ENCODE results near the gene GAB3.

GAB3 gene

DNA sequence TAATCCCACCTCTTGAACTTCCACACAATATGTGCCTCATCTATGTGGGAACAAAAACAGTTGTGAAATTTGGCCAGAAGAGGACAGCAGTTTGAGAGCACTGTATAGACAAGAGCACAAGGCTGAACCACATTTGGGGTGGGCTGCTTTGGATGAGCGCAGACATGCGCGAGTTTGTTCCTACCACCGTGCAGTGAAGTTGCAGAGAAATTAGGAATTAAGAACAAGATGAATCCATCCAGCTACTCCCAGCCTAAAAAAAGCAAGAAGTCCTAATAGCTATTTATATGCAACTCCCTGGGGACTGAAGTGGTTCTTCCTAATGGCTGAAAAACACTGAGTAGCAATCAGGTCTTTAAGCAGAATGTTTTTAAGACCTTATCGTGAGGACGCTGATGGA lies 1.0 kb downstream of the GAB3 start:
- no peak for DNase-seq (ENCODE audit: low spot score)

DNA sequence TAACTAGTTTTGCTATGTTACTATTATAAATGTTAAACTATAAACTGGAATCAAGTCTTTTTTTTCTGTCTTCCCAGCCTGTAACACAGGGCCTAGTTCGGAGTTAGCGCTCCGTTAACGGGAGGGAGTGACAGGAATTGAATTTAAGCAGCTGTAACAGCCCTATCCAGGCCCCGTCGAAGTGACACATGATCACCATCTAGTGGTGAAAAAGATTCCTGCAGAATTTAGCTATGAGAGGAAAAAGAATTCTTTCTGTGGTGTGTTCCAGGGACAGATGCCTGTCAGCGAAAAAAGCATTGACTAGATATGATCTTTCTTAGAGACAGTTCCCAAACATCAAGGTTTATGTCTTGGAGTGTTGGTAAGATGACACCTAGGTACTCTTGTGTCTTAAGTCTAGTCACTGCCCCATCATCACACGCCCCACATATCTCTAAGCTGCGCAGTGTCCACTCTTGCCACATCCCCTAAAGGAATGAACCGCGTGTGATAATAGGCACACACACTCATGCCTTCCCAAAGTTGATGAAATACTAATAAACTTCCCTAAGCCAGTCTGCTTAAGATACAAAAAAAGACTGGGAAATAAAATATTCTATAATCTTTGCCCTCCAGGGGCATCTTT lies 2.1 kb downstream of the GAB3 start:
- DNase-seq (ENCODE audit: low spot score), result peak; percentile 62

DNA sequence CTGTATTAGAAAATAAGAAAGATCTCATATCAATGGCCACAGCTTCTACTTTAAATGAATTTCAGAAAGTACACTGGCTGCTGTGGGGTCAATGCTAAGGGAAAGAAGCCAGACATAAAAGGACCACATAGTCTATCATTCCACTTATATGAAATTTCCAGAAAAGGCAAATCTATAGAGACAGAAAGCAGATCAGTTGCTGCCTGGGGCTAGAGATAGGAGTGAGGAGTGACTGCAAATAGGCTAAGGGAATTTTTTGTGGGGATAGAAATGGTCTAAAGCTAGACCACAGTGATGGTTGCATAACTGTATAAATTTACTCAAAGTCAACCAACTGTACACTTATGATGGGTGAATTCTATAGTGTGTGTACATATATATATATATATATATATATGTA lies 8.3 kb downstream of the GAB3 start:
- DNase-seq (ENCODE audit: low spot score), result no peak

DNA sequence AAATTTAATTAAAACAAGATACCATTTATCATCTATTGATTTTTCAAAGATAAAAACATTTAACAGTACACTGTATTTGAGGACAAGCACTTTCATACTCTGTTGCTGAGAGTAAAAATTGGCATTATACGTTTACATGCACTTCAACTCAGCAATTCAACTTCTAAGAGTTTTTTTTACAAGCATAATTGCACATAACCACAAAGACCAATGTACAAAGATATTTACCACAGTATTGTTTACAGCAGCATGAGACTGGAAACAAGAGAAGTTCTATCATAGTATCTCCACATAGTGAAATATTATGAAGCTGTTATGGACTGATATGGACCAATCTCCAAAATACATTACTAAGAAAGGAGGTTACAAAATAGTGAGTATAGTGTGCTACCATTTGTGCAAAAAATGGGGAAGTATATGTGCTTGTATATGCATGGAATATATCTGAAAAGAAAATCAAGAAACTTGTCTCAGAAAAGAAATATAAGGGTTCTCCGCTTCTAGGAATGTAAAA lies 10.9 kb downstream of the GAB3 start:
- no peak for DNase-seq (ENCODE audit: low spot score)

DNA sequence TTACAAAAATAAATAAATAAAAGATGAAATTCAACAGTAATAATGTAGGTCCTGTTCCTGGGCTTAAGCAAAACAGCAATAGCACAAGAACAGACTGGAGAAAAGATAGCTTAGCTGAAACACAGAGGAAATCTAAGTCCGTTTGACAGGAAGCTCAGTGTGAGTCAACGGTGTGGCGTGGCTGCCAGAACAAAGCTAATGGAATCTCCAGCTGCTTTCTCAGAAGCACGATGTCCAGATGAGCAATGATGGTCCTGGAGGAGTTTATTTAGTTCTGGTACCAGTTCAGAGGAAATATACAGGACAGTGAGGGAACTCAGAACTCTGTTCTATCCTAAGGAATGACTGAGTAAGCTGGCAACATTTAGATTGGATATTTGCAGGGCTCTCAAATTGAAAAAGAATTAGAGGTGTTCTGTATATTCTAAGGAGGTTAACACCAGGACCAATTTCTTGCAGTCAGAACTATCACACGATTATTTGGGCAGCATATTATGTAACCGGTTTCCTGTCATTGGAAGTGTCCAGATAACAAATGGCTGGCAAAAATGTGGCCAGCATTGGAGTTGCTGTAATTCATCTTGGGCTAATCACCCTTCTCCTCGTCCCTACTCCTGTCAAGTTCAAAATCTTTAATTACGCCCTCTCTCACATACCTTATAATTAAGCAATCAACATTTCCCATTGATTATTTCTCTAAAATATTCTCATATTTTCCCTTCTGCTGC lies 12.7 kb downstream of the GAB3 start:
- peak; percentile 55 for DNase-seq (ENCODE audit: low spot score)

DNA sequence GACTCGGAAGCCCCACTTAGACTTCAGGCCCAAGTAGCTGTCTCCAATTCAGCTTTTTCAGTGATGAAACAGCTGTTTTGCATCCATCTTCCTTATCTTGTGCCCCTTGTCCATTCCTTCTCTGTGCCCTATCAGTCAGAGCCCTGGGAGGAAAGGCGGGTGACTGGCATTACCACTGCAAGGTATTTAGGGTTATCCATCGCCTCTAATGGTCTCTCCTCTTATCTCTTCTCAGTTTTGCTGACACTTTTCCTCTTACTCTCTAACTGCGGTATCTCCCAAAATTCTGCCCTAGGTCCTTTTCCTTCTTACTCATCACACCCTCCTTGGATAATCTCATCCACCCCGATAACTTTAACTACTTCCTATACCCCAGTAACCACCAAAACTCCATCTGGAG lies 13.7 kb downstream of the GAB3 start:
- DNase-seq (ENCODE audit: low spot score), result no peak

DNA sequence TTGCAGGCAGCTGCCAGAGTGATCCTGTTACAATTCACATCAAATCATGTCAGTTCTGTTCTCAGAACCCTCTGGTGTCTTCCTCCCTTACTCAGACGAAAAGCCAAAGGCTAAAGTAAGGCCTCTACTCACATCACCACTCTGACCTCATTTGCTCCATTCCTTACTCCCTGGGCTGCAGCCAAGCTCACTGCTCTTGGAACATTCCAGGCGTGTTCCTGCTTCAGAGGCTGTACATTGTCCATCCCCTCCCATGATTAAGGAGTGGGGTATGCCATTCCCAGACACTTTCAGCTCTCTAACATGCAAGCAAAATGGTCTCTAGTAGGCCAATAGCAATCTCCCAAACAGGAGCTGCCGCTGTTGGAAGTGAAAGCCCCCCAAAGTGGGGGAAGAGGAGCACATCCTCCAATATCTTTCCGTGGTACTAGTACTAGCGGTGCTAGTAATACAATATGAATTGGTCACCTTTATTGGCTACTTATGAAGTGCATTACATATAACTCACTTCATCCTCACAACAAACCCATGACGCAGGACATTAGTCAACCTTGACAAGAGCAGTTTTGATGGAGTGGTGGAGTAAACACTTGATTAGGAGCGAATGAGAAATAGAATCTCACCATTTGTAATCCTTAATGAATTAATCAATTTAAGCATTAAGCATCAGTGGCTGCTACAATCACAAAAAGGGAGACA lies 15.0 kb downstream of the GAB3 start:
- DNase-seq (ENCODE audit: low spot score), result peak; percentile 70

DNA sequence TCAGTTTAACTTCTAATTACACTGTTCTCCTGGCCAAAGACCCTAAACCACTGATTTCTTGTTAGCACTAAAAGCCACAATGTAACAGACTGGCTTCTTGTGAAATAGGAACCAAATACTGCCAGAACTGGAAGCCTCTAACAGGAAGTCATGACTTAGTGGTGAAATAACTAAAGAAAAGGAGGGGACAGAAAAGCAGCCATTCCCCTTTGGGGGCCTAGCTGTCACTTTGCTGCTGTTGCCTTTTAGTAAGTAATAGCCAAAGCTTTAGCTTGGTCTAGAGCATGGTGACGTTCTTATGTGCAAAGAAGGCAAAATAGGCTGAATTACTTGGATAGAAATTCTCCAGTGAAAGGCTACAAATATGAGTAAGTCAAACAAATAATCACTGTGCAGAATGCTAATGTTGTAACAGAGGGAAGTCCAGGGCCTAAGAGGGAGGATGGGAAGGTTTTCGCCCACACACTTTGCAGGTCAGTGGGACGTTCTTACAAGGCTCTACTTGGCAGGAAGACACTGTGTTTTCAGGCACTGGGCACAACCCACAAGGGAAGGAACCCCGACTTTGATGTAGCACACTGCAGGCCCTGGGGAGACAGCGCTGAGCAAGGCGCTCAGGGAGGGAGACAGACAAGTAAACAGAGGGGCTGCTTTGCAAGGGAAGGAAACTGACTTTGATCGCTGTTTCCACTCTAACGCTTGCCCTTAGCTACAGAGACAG lies 16.7 kb downstream of the GAB3 start:
- no peak for DNase-seq (ENCODE audit: low spot score)

DNA sequence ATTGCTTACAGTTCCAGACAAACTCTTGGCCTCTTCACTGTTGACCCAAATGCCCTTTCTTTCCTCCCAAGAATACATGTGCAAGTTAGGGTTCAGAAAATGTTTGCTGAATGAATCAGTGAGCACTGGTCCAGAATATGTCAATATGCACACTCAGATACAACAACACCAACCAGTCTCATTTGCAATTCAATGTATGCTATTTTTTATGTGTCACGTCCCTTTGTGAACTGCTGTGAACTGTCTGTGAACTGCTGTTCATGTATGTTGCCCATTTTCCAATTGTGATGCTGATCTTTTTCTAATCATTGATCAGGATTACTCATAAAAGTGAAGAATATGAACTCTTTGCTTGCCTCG lies 17.8 kb downstream of the GAB3 start:
- DNase-seq (ENCODE audit: low spot score), result no peak

DNA sequence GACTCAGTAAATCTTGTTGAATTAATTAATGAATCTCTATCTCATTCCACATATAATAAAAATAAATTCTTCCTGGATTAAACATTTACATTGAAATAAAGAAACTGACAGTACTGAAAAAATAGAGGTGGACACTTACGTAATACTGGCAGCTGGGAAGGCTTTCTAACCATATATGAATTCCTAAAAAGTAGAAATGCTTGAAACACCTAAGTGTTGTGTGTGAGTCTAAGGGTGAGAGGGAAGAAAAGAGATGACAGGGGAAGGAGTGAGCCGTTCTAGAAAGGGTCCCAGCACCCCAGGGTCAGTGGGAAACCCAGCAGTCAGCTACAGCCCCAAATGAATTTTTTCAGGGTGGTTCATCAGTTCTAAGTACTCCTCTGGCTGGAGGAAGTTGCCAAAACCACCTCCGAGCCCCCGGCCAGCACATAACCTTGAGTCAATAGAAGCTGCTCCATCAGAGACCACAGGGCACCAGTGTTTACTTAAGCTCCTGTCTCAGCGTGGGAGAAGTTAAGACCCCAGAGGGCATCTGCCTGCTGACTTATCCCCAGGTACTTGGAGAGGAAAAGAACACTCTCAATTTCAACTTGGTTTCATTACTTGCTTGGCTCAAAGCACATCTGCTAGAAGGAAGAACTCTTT lies 18.3 kb downstream of the GAB3 start:
- no peak for DNase-seq (ENCODE audit: low spot score)

DNA sequence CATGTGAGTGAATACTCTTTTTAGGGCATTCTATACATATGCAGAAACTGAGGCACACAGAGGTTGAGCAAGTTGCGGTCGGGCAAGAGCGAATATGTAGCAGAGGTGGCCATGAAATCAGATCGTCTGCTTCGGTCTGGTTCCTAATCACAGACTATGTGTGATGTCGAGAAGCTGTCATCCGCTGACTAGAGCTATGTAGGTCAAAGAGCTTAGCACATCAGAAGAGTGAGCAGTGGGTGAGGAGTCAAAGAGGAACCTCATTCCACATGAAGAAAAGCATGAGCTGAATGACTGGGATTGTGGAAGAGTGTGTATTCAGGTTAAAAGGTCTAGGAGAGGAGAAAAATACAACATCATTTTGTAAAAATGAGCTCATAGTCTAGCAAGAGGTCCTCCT lies 19.0 kb downstream of the GAB3 start:
- DNase-seq (ENCODE audit: low spot score), result no peak

DNA sequence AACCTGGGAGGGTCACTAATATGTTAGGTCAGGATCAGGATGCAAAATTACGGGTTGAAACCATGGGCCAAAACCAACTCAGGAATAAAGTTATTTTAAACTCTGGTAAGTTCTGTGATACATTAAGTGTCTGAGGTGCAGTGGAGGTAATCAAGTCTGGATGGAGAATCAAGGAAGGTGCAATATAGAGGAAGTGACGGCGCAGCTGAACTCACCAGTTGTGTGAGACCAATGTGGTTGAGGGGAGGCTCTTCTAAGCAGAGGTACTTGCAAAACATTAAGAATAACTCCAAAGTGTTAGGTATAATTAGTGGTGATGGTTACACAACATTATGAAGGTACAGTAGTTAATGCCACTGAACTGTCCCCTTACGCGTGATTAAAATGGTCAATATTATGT lies 19.7 kb downstream of the GAB3 start:
- no peak for DNase-seq (ENCODE audit: low spot score)

DNA sequence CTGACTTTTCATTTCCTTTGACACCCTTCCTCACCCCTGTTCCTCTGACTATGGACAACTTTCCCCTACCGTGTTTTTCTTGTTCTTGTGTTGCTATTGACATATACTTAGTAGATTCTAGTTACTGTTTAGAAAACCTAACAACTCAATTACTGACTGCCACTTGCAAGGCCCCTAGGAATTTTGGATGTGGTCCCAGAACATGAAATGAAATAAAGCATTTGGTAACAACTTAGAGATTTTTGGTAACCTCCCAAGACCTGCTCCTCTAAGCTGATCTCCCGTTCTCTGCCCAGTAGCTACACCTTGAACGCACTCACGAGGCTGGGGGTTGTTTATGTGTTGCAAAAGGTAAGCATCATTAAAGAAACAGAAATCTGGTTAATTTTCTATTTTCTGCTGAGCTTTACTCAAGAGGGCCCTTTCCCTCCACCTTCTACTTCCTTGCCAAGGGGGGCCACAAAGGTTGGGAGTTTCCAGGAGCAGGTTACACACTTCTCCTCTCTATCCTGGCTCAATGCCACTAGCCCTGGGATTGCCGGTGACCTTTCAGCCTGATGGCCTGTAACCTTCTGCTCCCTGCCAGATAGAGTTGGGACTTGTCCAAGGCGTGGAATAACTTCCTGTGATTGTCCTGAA lies 20.5 kb downstream of the GAB3 start:
- DNase-seq (ENCODE audit: low spot score), result peak; percentile 42

DNA sequence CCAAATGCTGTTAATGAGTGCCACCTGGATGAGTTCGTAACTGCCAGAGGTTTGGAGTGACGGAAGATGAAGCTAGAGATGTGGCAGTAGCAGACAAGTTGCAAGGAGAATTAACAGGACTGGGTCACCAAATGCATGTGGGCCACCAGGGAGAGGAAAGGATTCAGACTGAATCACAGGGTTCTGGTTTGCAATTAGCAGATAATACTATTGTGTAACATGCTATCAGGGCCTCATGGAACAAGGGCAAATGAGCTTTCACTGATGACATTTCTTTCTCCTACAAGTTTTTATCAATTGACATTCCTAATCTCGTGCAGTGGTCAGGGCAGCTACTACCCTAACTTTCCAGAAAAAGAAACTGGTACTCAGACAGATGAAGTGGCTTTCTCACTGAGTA lies 21.4 kb downstream of the GAB3 start:
- no peak for DNase-seq (ENCODE audit: low spot score)

DNA sequence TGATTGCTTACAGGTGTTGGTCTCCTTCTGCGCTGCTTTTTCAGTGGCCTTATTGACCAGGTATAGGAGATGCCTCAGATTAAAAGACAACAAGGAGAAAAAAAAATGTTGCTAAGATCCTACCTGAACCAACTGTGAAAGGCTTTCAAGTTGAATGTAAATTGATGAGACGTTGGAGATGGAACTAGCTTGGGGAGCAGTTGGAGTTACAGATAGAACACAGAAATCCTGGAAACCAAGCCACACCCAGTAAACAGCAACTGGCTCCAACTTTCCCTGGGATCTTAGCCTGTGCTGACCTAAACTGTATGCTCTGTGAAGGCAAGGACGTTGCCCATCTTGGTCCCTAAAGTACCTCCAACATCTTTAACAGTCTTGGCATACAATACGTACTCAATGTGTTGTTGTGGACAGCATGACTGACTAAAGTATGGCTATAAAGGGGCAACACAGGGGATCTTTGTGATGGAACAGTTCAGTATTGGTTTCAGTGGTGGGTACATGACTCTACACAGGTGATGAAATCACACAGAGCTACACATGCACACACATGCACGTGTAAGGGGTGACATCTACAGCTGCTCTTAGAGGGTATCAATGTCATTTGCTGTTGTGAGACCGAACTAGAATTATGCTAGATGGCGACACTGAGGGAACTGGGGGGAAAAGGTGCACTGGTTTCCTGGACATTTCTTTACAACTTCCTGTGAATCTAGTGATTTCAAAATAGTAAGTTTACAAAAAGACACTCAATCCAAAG lies 22.3 kb downstream of the GAB3 start:
- no peak for DNase-seq (ENCODE audit: low spot score)

DNA sequence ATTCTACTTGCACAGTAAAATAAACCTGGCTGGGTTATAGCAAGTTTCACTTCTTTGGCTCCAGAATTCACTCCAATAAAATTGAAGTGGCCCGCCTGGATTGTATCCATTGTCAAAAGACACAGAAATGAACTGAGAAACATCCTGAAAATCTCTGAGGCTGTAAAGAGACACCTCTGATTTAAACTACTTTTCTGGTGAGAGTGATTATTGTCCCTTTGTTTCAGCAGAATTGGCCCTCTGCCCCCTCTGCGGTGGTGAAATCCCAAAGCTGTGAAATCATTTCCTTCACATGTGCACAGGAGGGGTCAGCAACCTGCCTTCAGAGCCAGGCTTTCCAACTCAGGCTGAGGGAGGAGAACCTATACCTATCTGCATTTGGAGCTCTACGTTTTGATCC lies 23.0 kb downstream of the GAB3 start:
- no peak for DNase-seq (ENCODE audit: low spot score)

DNA sequence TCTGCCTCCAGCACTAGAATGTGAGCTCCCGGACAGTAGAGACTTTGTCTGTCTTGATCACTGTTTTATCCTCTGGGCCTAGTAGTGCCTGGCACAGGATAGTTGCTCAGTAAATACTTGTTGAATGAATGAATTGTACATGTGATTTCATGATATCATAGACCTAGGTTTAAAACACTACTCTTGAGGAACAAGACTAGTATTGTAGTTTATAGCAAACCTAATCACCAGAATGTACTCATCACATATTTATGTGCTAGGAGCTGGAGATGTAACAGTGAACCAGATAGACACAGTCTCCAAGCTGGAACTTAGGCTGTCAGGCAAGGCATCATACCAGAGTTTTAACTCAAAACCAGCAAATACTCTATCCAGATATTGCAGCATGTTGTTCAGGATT lies 23.5 kb downstream of the GAB3 start:
- no peak for DNase-seq (ENCODE audit: low spot score)

DNA sequence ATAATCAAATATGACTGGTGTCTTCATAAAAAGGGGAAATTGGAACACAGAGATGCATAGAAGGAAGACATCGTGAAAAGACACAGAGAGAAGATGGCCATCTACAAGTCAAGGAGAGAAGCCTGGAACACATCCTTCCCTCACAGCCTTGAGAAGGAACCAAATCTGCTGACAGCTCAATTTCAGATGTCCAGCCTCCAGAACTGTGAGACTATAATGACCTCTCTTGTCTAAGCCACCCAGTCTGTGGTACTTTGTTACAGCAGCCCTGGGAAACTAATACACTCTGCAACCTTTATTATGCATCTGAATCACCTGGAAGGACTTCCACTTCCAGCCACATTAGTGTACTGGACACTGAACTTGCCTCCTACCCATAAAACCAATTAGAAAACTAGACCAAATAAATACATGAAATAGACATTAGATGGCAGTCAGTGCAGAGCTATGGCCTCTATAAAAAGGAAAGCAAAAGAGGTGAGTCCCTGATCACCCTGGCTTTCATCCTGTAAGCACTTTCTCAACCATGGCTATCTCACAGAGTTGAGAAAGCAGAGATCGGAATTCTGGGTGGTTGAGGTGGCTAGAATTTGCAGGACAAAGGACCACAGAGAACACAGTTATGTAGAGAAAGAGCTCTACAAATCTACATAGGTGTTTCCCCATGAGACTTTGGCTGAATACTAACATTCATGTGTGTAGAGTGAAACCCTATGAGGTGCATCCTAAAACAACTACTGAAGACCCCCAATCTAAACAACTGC lies 25.7 kb downstream of the GAB3 start:
- DNase-seq (ENCODE audit: low spot score), result no peak

DNA sequence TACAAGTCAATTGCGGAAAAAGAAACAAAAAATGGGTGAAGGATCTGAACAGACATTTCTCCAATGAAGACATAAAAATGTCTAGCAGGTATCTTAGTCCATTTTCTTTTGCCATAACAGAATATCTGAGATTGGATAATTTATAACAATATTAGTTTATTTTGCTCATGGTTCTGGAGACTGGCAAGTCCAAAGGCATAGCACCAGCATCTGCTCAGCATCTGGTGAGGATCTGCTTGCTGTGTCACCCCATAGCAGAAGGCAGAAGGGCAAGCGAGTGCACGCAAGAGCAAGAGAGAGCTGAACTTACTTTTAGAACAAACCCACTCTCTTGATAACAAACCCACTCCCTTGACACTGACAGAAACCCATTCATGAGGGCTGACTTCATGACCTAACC lies 29.7 kb downstream of the GAB3 start:
- no peak for DNase-seq (ENCODE audit: low spot score)

DNA sequence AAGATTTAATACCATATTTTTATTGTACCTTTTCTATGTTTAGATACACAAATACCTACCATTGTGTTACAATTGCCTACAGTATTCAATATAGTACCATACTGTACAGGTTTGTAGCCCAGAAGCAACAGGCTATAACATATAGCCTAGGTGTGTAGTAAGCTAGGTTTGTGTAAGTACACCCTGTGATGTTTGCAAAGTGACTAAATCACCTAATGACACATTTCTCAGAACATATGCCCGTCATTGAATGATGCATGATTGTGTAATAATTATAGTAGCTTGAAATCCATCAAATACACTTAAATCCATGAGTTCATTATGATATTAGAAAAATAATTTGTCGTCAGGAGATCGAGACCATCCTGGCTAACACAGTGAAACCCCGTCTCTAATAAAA lies 30.8 kb downstream of the GAB3 start:
- no peak for DNase-seq (ENCODE audit: low spot score)
